ENCODE results near the gene AGPS. TPM values are rescaled to one million over a fixed set of nuclear protein-coding genes. Genes with fewer than 3 reads are reported as not detected.

AGPS gene
- total RNA-seq, 1 donor from 2014 or later: 60.1 TPM

GRCh38 chr2:177397481-177398289 is 5.1 kb downstream of the AGPS start:
- DNase-seq (no peak), ATAC-seq (no peak)
- intact Hi-C loops (cut with DNase I): no loop called here
- TF ChIP-seq CTCF (IDR thresholded peaks at IDR 0.05): no peak
- Histone ChIP-seq H3K4me1 (peaks cover 50% of the 10 kb centered on the region), H3K36me3 (no peaks in the 10 kb centered on the region), H3K27ac (peak overlapping the region; percentile 51), H3K27me3 (ENCODE audit: low read depth) (no peaks in the 10 kb centered on the region), H3K9me3 (no peaks in the 10 kb centered on the region), H3K4me3 (no peak overlapping the region)

- DNase-seq: no peak
- peak in 1 of 2 donors; percentile 35 for ATAC-seq
- Histone ChIP-seq H3K27me3 (ENCODE audit: low read depth) (no peaks in the 10 kb centered on the region), H3K4me3 (no peak overlapping the region), H3K27ac (peak overlapping the region; percentile 51), H3K9me3 (no peaks in the 10 kb centered on the region), H3K4me1 (peaks cover 50% of the 10 kb centered on the region), H3K36me3 (no peaks in the 10 kb centered on the region)
- no peak for TF ChIP-seq CTCF (IDR thresholded peaks at IDR 0.05)
- intact Hi-C loops (cut with DNase I): no loop called here
Observed at GRCh38 chr2:177398290-177398683, 5.7 kb downstream of the AGPS start.

GRCh38 chr2:177398791-177399190 is 6.2 kb downstream of the AGPS start:
- ATAC-seq: no peak
- no peak overlapping the region for H3K27ac ChIP-seq
- intact Hi-C loops (cut with DNase I): no loop called here
- no peaks in the 10 kb centered on the region for H3K36me3 ChIP-seq
- DNase-seq: no peak
- no peaks in the 10 kb centered on the region for H3K9me3 ChIP-seq
- no peaks in the 10 kb centered on the region for H3K27me3 ChIP-seq (ENCODE audit: low read depth)
- H3K4me3 ChIP-seq: no peak overlapping the region
- TF ChIP-seq CTCF (IDR thresholded peaks at IDR 0.05): no peak
- H3K4me1 ChIP-seq: peaks cover 50% of the 10 kb centered on the region

- Histone ChIP-seq H3K9me3 (no peaks in the 10 kb centered on the region), H3K4me3 (no peak overlapping the region), H3K27me3 (ENCODE audit: low read depth) (no peaks in the 10 kb centered on the region), H3K27ac (no peak overlapping the region), H3K4me1 (peaks cover 50% of the 10 kb centered on the region), H3K36me3 (no peaks in the 10 kb centered on the region)
- intact Hi-C loops (cut with DNase I): no loop called here
- no peak for TF ChIP-seq CTCF (IDR thresholded peaks at IDR 0.05)
- ATAC-seq (no peak), DNase-seq (no peak)
Observed at GRCh38 chr2:177399376-177399775, 6.8 kb downstream of the AGPS start.

GRCh38 chr2:177400337-177400923 is 7.9 kb downstream of the AGPS start:
- H3K9me3 ChIP-seq: no peaks in the 10 kb centered on the region
- H3K27ac ChIP-seq: no peak overlapping the region
- peaks cover 40% of the 10 kb centered on the region for H3K4me1 ChIP-seq
- no peaks in the 10 kb centered on the region for H3K27me3 ChIP-seq (ENCODE audit: low read depth)
- no peaks in the 10 kb centered on the region for H3K36me3 ChIP-seq
- no peak for ATAC-seq
- no peak for TF ChIP-seq CTCF (IDR thresholded peaks at IDR 0.05)
- no peak for DNase-seq
- H3K4me3 ChIP-seq: no peak overlapping the region
- intact Hi-C loops (cut with DNase I): no loop called here
